AG04449 (cell line): ENCODE results near the gene DNAJC4.
A peak's percentile ranks its signal among the peaks of the same experiment; 100 is the strongest.

ENCODE experiments used
- CTCF ChIA-PET: fragments of 350-600 bp; formaldehyde crosslinking; extraction: SDS; loops from one replicate; lab custom pipeline; 2021; ENCODE audit warnings: antibody characterized with exemption; lab: Yijun Ruan, JAX
- POLR2A ChIA-PET: fragments of 400-600, 350-600 bp; formaldehyde crosslinking; extraction: SDS; loops from one replicate; lab custom pipeline; 2020; ENCODE audit warnings: antibody characterized with exemption, inconsistent platforms; lab: Yijun Ruan, JAX
- DNase-seq: peaks from one replicate; pipeline ENCODE4 v3.0.0-alpha.2; 2010; ENCODE audit warnings: low read depth, low spot score
- H3K4me3 ChIP-seq: 2 replicates; pipeline ENCODE4 v1.5.1; 2011; ENCODE audit warnings: low read depth, mild to moderate bottlenecking, control low read depth, low read length
- CTCF ChIP-seq: IDR thresholded peaks from one replicate; pipeline ENCODE4 v1.5.1; 2011; ENCODE audit warnings: mild to moderate bottlenecking, moderate library complexity, low read length, control low read depth, inconsistent platforms; ENCODE audit not compliant: insufficient read depth; ENCODE audit errors: missing control alignments

DNAJC4 gene, protein sequence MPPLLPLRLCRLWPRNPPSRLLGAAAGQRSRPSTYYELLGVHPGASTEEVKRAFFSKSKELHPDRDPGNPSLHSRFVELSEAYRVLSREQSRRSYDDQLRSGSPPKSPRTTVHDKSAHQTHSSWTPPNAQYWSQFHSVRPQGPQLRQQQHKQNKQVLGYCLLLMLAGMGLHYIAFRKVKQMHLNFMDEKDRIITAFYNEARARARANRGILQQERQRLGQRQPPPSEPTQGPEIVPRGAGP

DNA sequence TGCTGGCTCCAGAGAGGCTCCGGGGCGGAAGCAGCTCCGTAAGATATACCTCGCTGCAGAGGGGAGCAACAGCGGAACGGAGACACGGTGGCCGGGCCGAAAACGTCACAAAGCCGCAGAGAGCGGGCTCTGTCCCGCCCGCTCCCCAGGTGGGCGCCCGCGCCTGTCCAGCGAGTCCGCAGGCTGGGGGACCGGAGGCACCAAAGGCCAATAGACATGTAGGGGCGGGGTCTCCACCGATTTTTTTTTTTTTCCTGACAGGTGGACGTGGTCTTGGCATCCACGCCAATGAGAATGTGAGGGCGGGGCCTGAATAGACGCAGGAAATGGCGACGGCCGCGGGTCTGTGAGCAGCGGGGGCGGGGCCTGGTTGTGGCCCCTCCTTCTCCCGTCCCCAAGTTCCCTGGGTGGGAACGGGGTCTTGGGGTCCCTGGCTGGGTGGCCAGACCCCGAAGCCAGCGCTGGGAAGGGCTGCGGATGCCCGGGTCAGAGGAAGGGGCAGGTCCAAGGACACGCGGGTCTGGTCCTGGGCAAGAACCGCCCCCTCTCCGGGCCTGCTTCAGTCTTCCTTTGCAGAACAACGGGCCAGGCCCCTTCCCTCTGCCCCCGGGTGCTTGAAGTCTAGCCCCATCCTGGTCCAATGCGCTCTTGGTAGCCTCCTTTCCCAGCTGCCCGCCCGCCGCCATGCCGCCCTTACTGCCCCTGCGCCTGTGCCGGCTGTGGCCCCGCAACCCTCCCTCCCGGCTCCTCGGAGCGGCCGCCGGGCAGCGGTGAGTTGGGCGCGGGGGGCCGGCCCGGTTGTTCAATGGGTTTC lies at the start of gene DNAJC4:
TSS of gene DNAJC4 (plus strand) at position 378 of the 814 bp plus-strand sequence. CDS start at position 685, 307 bp downstream.
- CTCF ChIA-PET = interaction anchor here (2.0 to 3.2 kb wide), 2 partner anchors 26 to 72 kb away, joined by 7 to 10 read pairs; no protein-coding TSS in a partner anchor
- POLR2A ChIA-PET = interaction anchor here (0.6 to 1.0 kb wide), 2 partner anchors 15 to 45 kb away, joined by 3 to 5 read pairs; partner anchors contain the start of gene STIP1

DNA sequence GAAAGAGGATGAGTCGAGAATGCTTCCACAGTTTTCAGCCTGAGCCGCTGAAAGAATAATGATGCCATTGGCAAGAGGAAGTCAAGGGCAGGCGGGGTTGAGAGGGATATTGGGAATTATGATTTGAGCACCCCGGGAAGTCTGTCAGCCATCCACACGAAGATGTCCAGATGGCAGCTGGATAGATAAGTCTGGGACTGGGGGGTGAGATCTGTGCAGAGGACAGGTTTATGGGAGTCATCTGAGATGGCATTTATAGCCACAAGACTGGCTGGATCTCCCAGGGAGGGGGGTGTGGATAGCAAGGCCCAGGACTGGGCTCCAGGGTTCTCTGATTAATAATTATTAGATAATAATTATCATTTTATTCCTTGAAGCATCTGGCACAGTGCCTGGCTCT lies 49.5 kb upstream of the DNAJC4 start:
- ChIA-PET CTCF (interaction anchor here (0.8 to 6.0 kb wide), 7 partner anchors 15 to 343 kb away, joined by 3 to 31 read pairs (median 9); partner anchors contain the start of genes MACROD1 and PLCB3), POLR2A (interaction anchor here (0.6 to 1.0 kb wide), 3 partner anchors 44 to 65 kb away, joined by 3 to 4 read pairs (median 3); no protein-coding TSS in a partner anchor)
- DNase-seq = no peak
- no peak for TF ChIP-seq CTCF
- H3K4me3 ChIP-seq = no peak overlapping the region

More for the DNA sequence above, at the start of gene DNAJC4:
- no peak for TF ChIP-seq CTCF
- H3K4me3 ChIP-seq = peak within 1 kb of the TSS; percentile 81
- no peak for DNase-seq

DNA sequence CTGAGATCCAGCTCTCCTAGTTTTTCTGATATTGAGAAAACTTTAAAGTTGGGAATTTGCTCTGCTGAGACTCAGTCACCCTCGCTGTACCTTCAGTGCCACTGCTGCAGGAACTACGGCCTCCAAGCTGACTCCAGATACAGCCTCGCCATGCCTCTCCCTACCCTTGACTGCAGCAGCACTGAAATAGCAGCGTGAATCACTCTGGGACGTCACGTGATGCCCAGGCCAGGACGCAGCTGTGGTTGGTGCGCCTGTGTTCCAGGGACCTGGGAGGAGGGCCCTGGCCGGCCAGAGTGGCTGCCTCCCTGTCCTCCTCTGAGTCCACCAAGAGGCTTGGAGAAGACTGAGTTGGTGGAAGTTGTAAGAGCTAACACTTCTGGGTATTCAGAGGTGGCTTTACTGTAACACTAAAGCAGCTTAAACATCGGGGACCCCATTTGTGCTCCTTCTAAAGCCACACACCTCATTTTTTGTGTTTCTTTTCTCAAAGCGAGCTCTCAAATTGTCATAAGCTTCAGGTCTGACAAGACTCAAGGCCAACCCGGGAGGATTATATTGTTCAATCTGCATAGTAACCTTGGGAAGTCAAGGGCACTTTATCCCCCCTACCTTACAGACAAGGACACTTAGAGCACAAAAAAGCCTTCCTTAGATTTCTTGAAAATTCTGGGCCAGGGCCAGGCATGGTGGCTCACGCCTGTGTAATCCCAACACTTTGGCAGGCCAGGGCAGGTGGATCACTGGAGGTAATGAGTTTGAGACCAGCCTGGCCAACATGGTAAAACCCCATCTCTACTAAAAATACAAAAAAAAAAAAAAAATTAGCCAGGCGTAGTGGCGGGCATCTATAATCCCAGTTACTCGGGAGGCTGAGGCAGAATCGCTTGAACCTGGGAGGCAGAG lies 48.6 kb upstream of the DNAJC4 start:
- peak overlapping the region; percentile 40 for H3K4me3 ChIP-seq
- no peak for TF ChIP-seq CTCF
- peak; percentile 54 for DNase-seq
- CTCF ChIA-PET = interaction anchor here (0.8 to 6.0 kb wide), 7 partner anchors 16 to 344 kb away, joined by 3 to 31 read pairs (median 9); partner anchors contain the start of genes MACROD1 and PLCB3
- POLR2A ChIA-PET = interaction anchor here (0.6 to 1.0 kb wide), 3 partner anchors 45 to 64 kb away, joined by 3 to 4 read pairs (median 3); no protein-coding TSS in a partner anchor

- CTCF ChIA-PET = interaction anchor here (0.7 to 12.0 kb wide), 6 partner anchors 12 to 183 kb away, joined by 3 to 121 read pairs (median 18); partner anchors contain the start of gene FERMT3
- TF ChIP-seq CTCF = no peak
- POLR2A ChIA-PET = no interaction called here
- no peak overlapping the region for H3K4me3 ChIP-seq
- DNase-seq = no peak
Observed at GRCh38 chr11:64183890-64184289, 46.5 kb upstream of the DNAJC4 start.

DNA sequence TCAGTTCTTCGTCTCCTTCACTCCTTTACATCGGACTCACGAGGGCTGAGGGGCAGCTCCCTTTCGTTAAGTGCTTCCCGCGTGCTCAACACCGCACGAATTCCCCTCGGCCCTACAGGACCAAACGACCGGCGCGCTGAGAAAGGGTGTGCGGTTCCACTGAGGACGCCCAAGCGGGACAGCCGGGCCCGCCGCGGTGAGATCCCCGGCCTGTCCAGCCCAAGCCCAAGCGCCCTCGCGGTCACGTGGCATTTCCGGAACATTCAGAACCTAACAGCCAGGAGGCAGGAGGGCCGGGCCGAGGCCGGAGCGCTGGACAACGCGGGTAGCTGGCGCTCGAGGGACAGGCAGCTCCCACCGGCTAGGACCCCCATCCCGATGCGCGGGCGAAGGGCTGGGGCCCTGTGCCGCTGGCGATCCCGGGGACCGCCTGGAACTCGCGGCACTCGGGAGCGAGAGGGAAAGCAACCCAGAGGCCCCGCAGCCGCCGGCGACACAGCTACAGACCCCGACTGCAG lies 45.1 kb upstream of the DNAJC4 start:
- peak overlapping the region; percentile 71 for H3K4me3 ChIP-seq
- ChIA-PET POLR2A (interaction anchor here (0.6 to 2.3 kb wide), 19 partner anchors 10 to 1344 kb away, joined by 3 to 10 read pairs (median 4); partner anchors contain the start of genes COX8A, DNAJC4, ESRRA and NUDT22), CTCF (interaction anchor here (0.6 to 12.0 kb wide), 13 partner anchors 9 to 418 kb away, joined by 3 to 121 read pairs (median 5); partner anchors contain the start of genes FERMT3 and PLCB3)
- no peak for DNase-seq
- TF ChIP-seq CTCF = peak; percentile 66
